IMR-90 (cell line): Measurements from ENCODE around the gene TSPAN1. TPM values are rescaled to one million over a fixed set of nuclear protein-coding genes. Genes with fewer than 3 reads are reported as not detected.

Source experiments
- ATAC-seq: fragments of 200-7000 bp; cut with Tn5 transposase; 2 replicates; pipeline ENCODE4 v1.9.1; 2020; ENCODE audit warnings: low read depth, mild to moderate bottlenecking, moderate library complexity
- BruUV-seq: library from RNA; stranded (reverse); fragments of 400-500 nt; replicated peaks from 2 replicates; lab custom pipeline; 2021; lab: Mats Ljungman, UMichigan
- CTCF ChIA-PET: fragments of 300-600 bp; formaldehyde crosslinking; extraction: SDS; loops from one replicate; lab custom pipeline; 2021; ENCODE audit warnings: antibody characterized with exemption; lab: Yijun Ruan, JAX
- POLR2A ChIA-PET: fragments of 300-600 bp; sonication (Branson Sonifier 250); formaldehyde crosslinking; loops from one replicate; lab custom pipeline; 2022; ENCODE audit warnings: antibody characterized with exemption; ENCODE audit not compliant: unreplicated experiment; lab: Charles Lee
- DNase-seq: peaks from one replicate; pipeline ENCODE4 v3.0.0; 2013
- H2AFZ ChIP-seq: replicated peaks from 2 replicates; pipeline ENCODE3; 2013; ENCODE audit warnings: low read length, mild to moderate bottlenecking; ENCODE audit not compliant: poor library complexity
- H2AK5ac ChIP-seq: 2 replicates; pipeline ENCODE4 v1.6.1; 2013; ENCODE audit warnings: low read depth, low read length, inconsistent platforms
- H2AK9ac ChIP-seq: replicated peaks from 2 replicates; pipeline ENCODE3; 2013; ENCODE audit warnings: mild to moderate bottlenecking, low read depth, low read length, moderate library complexity; ENCODE audit not compliant: poor library complexity
- H2BK120ac ChIP-seq: 2 replicates; pipeline ENCODE4 v1.6.1; 2013; ENCODE audit warnings: low read depth, low read length, inconsistent platforms
- H2BK15ac ChIP-seq: 3 replicates; pipeline ENCODE4 v1.6.1; 2013; ENCODE audit warnings: low read depth, low read length, inconsistent platforms
- H2BK20ac ChIP-seq: 2 replicates; pipeline ENCODE4 v1.6.1; 2013; ENCODE audit warnings: low read depth, mild to moderate bottlenecking, inconsistent platforms, low read length, moderate library complexity
- H2BK5ac ChIP-seq: 2 replicates; pipeline ENCODE4 v1.6.1; 2013; ENCODE audit warnings: mild to moderate bottlenecking, low read depth, low read length, inconsistent platforms; ENCODE audit not compliant: poor library complexity, severe bottlenecking
- H3K14ac ChIP-seq: replicated peaks from 2 replicates; pipeline ENCODE4 v1.6.1; 2013; ENCODE audit warnings: low read depth, low read length, inconsistent platforms
- H3K18ac ChIP-seq: 2 replicates; pipeline ENCODE4 v1.6.1; 2013; ENCODE audit warnings: low read depth, low read length, control low read depth
- H3K23ac ChIP-seq: 2 replicates; pipeline ENCODE4 v1.6.1; 2013; ENCODE audit warnings: low read depth, low read length, inconsistent platforms
- H3K27ac ChIP-seq: 2 replicates; pipeline ENCODE4 v1.5.1; 2013; ENCODE audit warnings: mild to moderate bottlenecking, control low read depth, low read length; ENCODE audit not compliant: insufficient read depth
- H3K27me3 ChIP-seq: 2 replicates; pipeline ENCODE4 v1.6.1; 2013; ENCODE audit warnings: low read length; ENCODE audit not compliant: control insufficient read depth, insufficient read depth
- H3K36me3 ChIP-seq: 2 replicates; pipeline ENCODE4 v1.6.1; 2013; ENCODE audit warnings: low read length, mixed read lengths; ENCODE audit not compliant: control insufficient read depth, insufficient read depth
- H3K4ac ChIP-seq: 2 replicates; pipeline ENCODE4 v1.6.1; 2013; ENCODE audit warnings: low read depth, low read length, inconsistent platforms
- H3K4me1 ChIP-seq: 2 replicates; pipeline ENCODE4 v1.6.1; 2013; ENCODE audit warnings: low read length, mixed read lengths; ENCODE audit not compliant: control insufficient read depth, insufficient read depth
- H3K4me2 ChIP-seq: 2 replicates; pipeline ENCODE4 v1.6.1; 2013; ENCODE audit warnings: low read depth, mild to moderate bottlenecking, control low read depth, low read length, moderate library complexity
- H3K4me3 ChIP-seq: 2 replicates; pipeline ENCODE4 v1.5.1; 2013; ENCODE audit warnings: low read depth, mild to moderate bottlenecking, control low read depth, low read length, moderate library complexity; ENCODE audit not compliant: insufficient read depth
- H3K56ac ChIP-seq: 2 replicates; pipeline ENCODE4 v1.6.1; 2013; ENCODE audit warnings: low read length, inconsistent platforms; ENCODE audit not compliant: insufficient read depth; ENCODE audit errors: extremely low read depth
- H3K79me1 ChIP-seq, 2 experiments: 2 replicates each; pipeline ENCODE4 v1.6.1; 2013; ENCODE audit warnings: low read length in 2 of 2, inconsistent platforms in 1 of 2, low read depth in 1 of 2
- H3K9ac ChIP-seq: 2 replicates; pipeline ENCODE4 v1.6.1; 2013; ENCODE audit warnings: low read depth, low read length, control low read depth
- H3K9me1 ChIP-seq: 2 replicates; pipeline ENCODE4 v1.6.1; 2013; ENCODE audit warnings: low read length, inconsistent platforms; ENCODE audit not compliant: insufficient read depth
- H3K9me3 ChIP-seq: 2 replicates; pipeline ENCODE4 v1.6.1; 2013; ENCODE audit warnings: low read length; ENCODE audit not compliant: control insufficient read depth, insufficient read depth
- H4K20me1 ChIP-seq: 2 replicates; pipeline ENCODE4 v1.6.1; 2013; ENCODE audit warnings: low read length, inconsistent platforms; ENCODE audit not compliant: insufficient read depth
- H4K5ac ChIP-seq: 2 replicates; pipeline ENCODE4 v1.6.1; 2013; ENCODE audit warnings: mild to moderate bottlenecking, low read depth, low read length, control low read depth
- H4K8ac ChIP-seq, 2 experiments: 2 replicates each; pipeline ENCODE4 v1.6.1; 2013; ENCODE audit warnings: low read depth in 2 of 2, low read length in 2 of 2, control low read depth in 1 of 2, inconsistent platforms in 1 of 2
- H4K91ac ChIP-seq: 2 replicates; pipeline ENCODE4 v1.6.1; 2013; ENCODE audit warnings: low read depth, low read length, inconsistent platforms; ENCODE audit not compliant: insufficient read depth
- CEBPB ChIP-seq: IDR thresholded peaks from 2 replicates; pipeline ENCODE4 v1.6.1; 2012; ENCODE audit warnings: low read depth, low read length, improper control_type of control experiment
- CHD1 ChIP-seq: IDR thresholded peaks from 2 replicates; pipeline ENCODE4 v1.6.1; 2012; ENCODE audit warnings: low read depth, low read length, improper control_type of control experiment
- FOS ChIP-seq: fragments of 150-350 bp; IDR thresholded peaks from 2 replicates; pipeline ENCODE4 v1.6.1; 2016; ENCODE audit warnings: low read depth, low read length
- MAFK ChIP-seq: IDR thresholded peaks from 2 replicates; pipeline ENCODE4 v1.6.1; 2012; ENCODE audit warnings: low read depth, low read length, improper control_type of control experiment
- MAZ ChIP-seq: IDR thresholded peaks from 2 replicates; pipeline ENCODE4 v1.6.1; 2012; ENCODE audit warnings: low read depth, mild to moderate bottlenecking, low read length, improper control_type of control experiment, moderate library complexity, borderline replicate concordance
- MXI1 ChIP-seq: IDR thresholded peaks from 2 replicates; pipeline ENCODE4 v1.6.1; 2012; ENCODE audit warnings: low read depth, mild to moderate bottlenecking, low read length, moderate library complexity, borderline replicate concordance
- NFE2L2 ChIP-seq: fragments of 150-350 bp; IDR thresholded peaks from 2 replicates; pipeline ENCODE4 v1.6.1; 2016; ENCODE audit warnings: low read depth, mild to moderate bottlenecking, low read length
- POLR2A ChIP-seq: IDR thresholded peaks from 2 replicates; pipeline ENCODE4 v1.6.1; 2012; ENCODE audit warnings: mild to moderate bottlenecking, low read depth, low read length
- RAD21 ChIP-seq: IDR thresholded peaks from 2 replicates; pipeline ENCODE4 v1.6.1; 2012; ENCODE audit warnings: low read length, improper control_type of control experiment
- RCOR1 ChIP-seq: IDR thresholded peaks from 2 replicates; pipeline ENCODE4 v1.6.1; 2012; ENCODE audit warnings: mild to moderate bottlenecking, low read length, improper control_type of control experiment; ENCODE audit not compliant: insufficient replicate concordance
- RFX5 ChIP-seq: IDR thresholded peaks from 2 replicates; pipeline ENCODE4 v1.8.0; 2012; ENCODE audit warnings: low read depth, mild to moderate bottlenecking, low read length, moderate library complexity
- SMC3 ChIP-seq: fragments of 150-350 bp; IDR thresholded peaks from 2 replicates; pipeline ENCODE4 v1.6.1; 2016; ENCODE audit warnings: low read depth, mild to moderate bottlenecking, antibody characterized with exemption, low read length, moderate library complexity
- USF2 ChIP-seq: fragments of 150-350 bp; IDR thresholded peaks from 2 replicates; pipeline ENCODE4 v1.6.1; 2017; ENCODE audit warnings: mild to moderate bottlenecking, antibody characterized with exemption, low read length, low read depth
- WGBS, 2 experiments: methylation state at CpG; one replicate each; pipeline versions ENCODE4 v1.1.5 to v1.1.7; 2013; ENCODE audit warnings: missing lambda C conversion rate in 2 of 2; ENCODE audit not compliant: insufficient read length in 1 of 2; ENCODE audit errors: extremely low coverage in 2 of 2; 5-methylcytosine and 5-hydroxymethylcytosine counted together
- dilution Hi-C: fragments of 300-500 bp; cut with HindIII; formaldehyde crosslinking; loops from one replicate; pipeline ENCODE4 v1.14.3; 2018; ENCODE audit warnings: low sequenced_read_pairs; ENCODE audit not compliant: unreplicated experiment
- in situ Hi-C: fragments of 300-500 bp; cut with MboI; formaldehyde crosslinking; loops from 3 replicates; pipeline ENCODE4 v1.14.3; 2019; ENCODE audit warnings: low sequenced_read_pairs, inconsistent platforms, mixed read lengths
- intact Hi-C: fragments of 100-400 bp; cut with micrococcal nuclease; formaldehyde crosslinking; loops from 2 replicates; pipeline ENCODE4 v1.10.0; 2022
- polyA plus RNA-seq, 3 experiments: library from polyadenylated mRNA; depleted of rRNA; stranded (reverse); fragments of >200 nt; gene quantifications; 2 replicates each; pipeline ENCODE4 v1.2.3, GENCODE V29; 2012; ENCODE audit warnings: low replicate concordance in 1 of 3
- total RNA-seq: library from RNA; depleted of rRNA; stranded (reverse); fragments of >200 nt; gene quantifications from 2 replicates; pipeline ENCODE4 v1.2.3, GENCODE V29; 2012
- TF ChIP-seq, protein P1 (sequence below): conservative IDR thresholded peaks from 2 replicates; pipeline ENCODE4 v1.5.1; 2012; ENCODE audit warnings: mild to moderate bottlenecking, low read depth, low read length, improper control_type of control experiment
- TF ChIP-seq, protein P2 (sequence below): fragments of 150-350 bp; IDR thresholded peaks from 2 replicates; pipeline ENCODE4 v1.6.1; 2016; ENCODE audit warnings: low read depth, mild to moderate bottlenecking, low read length, moderate library complexity, borderline replicate concordance

The TSPAN1 gene
- total and polyA plus RNA-seq, 2 of the 4 experiments (the other 2 are of a cell fraction), result 0.18 to 0.82 TPM

- ATAC-seq (no peak), DNase-seq (no peak)
- no peak overlapping the region for H3K4me3 ChIP-seq
- no peak overlapping the region for H3K14ac ChIP-seq
- no peak overlapping the region for H3K4ac ChIP-seq
- peaks cover 20% of the 10 kb centered on the region for H3K4me1 ChIP-seq
- no peak overlapping the region for H3K56ac ChIP-seq
- H2AK5ac ChIP-seq, result no peak overlapping the region
- H2BK20ac ChIP-seq, result no peak overlapping the region
- H3K36me3 ChIP-seq, result peaks cover 25% of the 10 kb centered on the region
- dilution Hi-C loops, result loop anchor here (25.0 kb wide), 1 partner anchor 149 kb away; no protein-coding TSS in a partner anchor
- peak overlapping the region; percentile 30 for H2AK9ac ChIP-seq
- no peaks in the 10 kb centered on the region for H4K20me1 ChIP-seq
- no peak overlapping the region for H2BK15ac ChIP-seq
- H4K91ac ChIP-seq, result no peak overlapping the region
- H3K9ac ChIP-seq, result no peak overlapping the region
- ChIA-PET CTCF (no interaction called here), POLR2A (no interaction called here)
- H3K9me1 ChIP-seq, result peaks cover 25% of the 10 kb centered on the region
- H3K18ac ChIP-seq, result no peak overlapping the region
- H2BK5ac ChIP-seq, result no peak overlapping the region
- intact Hi-C loops, result no loop called here
- no TSS peak for BruUV-seq
- H3K27me3 ChIP-seq, result no peaks in the 10 kb centered on the region
- no peak overlapping the region for H3K27ac ChIP-seq
- H4K5ac ChIP-seq, result no peak overlapping the region
- peaks cover 0 to 9% of the 10 kb centered on the region in 2 experiments; a peak in 1 of 4 replicates for H3K79me1 ChIP-seq
- TF ChIP-seq NFE2L2, result no peak
- TF ChIP-seq POLR2A, result no peak
- TF ChIP-seq, protein P1, sequence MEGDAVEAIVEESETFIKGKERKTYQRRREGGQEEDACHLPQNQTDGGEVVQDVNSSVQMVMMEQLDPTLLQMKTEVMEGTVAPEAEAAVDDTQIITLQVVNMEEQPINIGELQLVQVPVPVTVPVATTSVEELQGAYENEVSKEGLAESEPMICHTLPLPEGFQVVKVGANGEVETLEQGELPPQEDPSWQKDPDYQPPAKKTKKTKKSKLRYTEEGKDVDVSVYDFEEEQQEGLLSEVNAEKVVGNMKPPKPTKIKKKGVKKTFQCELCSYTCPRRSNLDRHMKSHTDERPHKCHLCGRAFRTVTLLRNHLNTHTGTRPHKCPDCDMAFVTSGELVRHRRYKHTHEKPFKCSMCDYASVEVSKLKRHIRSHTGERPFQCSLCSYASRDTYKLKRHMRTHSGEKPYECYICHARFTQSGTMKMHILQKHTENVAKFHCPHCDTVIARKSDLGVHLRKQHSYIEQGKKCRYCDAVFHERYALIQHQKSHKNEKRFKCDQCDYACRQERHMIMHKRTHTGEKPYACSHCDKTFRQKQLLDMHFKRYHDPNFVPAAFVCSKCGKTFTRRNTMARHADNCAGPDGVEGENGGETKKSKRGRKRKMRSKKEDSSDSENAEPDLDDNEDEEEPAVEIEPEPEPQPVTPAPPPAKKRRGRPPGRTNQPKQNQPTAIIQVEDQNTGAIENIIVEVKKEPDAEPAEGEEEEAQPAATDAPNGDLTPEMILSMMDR, result no peak
- no peak for TF ChIP-seq SMC3
- no peak for TF ChIP-seq FOS
- no peak for TF ChIP-seq RAD21
- no peak for TF ChIP-seq RFX5
- TF ChIP-seq, protein P2, sequence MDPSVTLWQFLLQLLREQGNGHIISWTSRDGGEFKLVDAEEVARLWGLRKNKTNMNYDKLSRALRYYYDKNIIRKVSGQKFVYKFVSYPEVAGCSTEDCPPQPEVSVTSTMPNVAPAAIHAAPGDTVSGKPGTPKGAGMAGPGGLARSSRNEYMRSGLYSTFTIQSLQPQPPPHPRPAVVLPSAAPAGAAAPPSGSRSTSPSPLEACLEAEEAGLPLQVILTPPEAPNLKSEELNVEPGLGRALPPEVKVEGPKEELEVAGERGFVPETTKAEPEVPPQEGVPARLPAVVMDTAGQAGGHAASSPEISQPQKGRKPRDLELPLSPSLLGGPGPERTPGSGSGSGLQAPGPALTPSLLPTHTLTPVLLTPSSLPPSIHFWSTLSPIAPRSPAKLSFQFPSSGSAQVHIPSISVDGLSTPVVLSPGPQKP, result no peak
- TF ChIP-seq MAFK, result no peak
- TF ChIP-seq CEBPB, result no peak
- TF ChIP-seq RCOR1, result no peak
- TF ChIP-seq MXI1, result no peak
- no peak for TF ChIP-seq MAZ
- no peak for TF ChIP-seq CHD1
- TF ChIP-seq USF2, result no peak
- H3K9me3 ChIP-seq, result no peaks in the 10 kb centered on the region
- no peak overlapping the region for H3K4me2 ChIP-seq
- H2BK120ac ChIP-seq, result no peak overlapping the region
- no peak overlapping the region for H4K8ac ChIP-seq
- no peak overlapping the region for H2AFZ ChIP-seq
- H3K23ac ChIP-seq, result no peak overlapping the region
- in situ Hi-C loops, result no loop called here
- no CpG with 5 or more reads among the region's 2 CpGs for WGBS, 2 experiments
Measured at GRCh38 chr1:46186076-46186475, 11.2 kb downstream of the TSPAN1 start.
